WI38 (cell line): ENCODE measurements around the gene S100A2.

Experiments
- H3K4me3 ChIP-seq: 2 replicates; pipeline ENCODE4 v1.5.1; 2011; ENCODE audit warnings: low read depth, mild to moderate bottlenecking, control low read depth, low read length
- TF ChIP-seq, protein P1 (sequence below): IDR thresholded peaks from 2 replicates; pipeline ENCODE4 v1.5.1; 2012; ENCODE audit warnings: low read depth, mild to moderate bottlenecking, control low read depth, low read length

The S100A2 gene

GRCh38 chr1:153565529-153566374, at the start of gene S100A2:
TSS of gene S100A2 (minus strand) at chr1:153565844. CDS start at chr1:153563877, 1,967 bp downstream.
- TF ChIP-seq, protein P1, sequence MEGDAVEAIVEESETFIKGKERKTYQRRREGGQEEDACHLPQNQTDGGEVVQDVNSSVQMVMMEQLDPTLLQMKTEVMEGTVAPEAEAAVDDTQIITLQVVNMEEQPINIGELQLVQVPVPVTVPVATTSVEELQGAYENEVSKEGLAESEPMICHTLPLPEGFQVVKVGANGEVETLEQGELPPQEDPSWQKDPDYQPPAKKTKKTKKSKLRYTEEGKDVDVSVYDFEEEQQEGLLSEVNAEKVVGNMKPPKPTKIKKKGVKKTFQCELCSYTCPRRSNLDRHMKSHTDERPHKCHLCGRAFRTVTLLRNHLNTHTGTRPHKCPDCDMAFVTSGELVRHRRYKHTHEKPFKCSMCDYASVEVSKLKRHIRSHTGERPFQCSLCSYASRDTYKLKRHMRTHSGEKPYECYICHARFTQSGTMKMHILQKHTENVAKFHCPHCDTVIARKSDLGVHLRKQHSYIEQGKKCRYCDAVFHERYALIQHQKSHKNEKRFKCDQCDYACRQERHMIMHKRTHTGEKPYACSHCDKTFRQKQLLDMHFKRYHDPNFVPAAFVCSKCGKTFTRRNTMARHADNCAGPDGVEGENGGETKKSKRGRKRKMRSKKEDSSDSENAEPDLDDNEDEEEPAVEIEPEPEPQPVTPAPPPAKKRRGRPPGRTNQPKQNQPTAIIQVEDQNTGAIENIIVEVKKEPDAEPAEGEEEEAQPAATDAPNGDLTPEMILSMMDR: no peak
- H3K4me3 ChIP-seq: peak within 1 kb of the TSS; percentile 27

GRCh38 chr1:153615406-153615805, 49.8 kb upstream of the S100A2 start:
- TF ChIP-seq, protein P1: no peak
- no peak overlapping the region for H3K4me3 ChIP-seq

DNA sequence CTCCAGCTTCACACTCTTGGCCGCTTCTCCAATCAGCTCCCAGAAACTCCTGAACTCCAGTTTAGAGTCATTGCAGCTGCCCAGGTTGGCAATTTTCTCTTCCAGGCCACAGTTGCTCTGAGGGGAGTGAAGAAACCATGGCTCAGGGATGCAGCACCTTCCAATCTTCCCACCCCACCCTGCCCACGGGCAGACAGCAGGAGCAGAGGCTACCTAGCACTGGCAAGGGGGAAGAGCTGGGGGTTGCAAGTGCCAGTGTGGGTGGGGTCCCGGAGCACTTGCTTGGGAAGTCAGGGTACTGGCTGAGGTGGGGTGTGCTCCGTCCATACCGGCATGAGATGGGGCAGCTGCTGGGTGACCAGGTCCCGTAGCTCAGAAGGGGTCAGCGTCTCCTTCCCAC, 49.3 kb upstream of the S100A2 start:
- TF ChIP-seq, protein P1: no peak

GRCh38 chr1:153614189-153614900, 48.7 kb upstream of the S100A2 start:
- TF ChIP-seq, protein P1: no peak
- no peak overlapping the region for H3K4me3 ChIP-seq

More for the DNA sequence above, 49.3 kb upstream of the S100A2 start:
- H3K4me3 ChIP-seq: no peak overlapping the region

- TF ChIP-seq, protein P1: no peak
- H3K4me3 ChIP-seq: peak overlapping the region; percentile 94
Measured at GRCh38 chr1:153613406-153613805, 47.8 kb upstream of the S100A2 start.

GRCh38 chr1:153612755-153613331, 47.2 kb upstream of the S100A2 start, which contains the start of gene S100A16:
TSS of gene S100A16 (minus strand) at chr1:153613137. CDS start at chr1:153608151, 4,986 bp downstream.
- TF ChIP-seq, protein P1: no peak
- H3K4me3 ChIP-seq: peak within 1 kb of the TSS; percentile 94
